ACC112 (cell line): ENCODE measurements around the gene MLPH.

Experiments
- H2AFZ ChIP-seq: fragments of 200-600 bp; sonication (generic); one replicate; pipeline ENCODE4 v1.6.0; 2017; ENCODE audit warnings: antibody characterized with exemption, low read length; ENCODE audit not compliant: unreplicated experiment
- H3K27ac ChIP-seq: fragments of 200-600 bp; sonication (generic); 2 replicates; pipeline ENCODE4 v1.5.1; 2014; ENCODE audit warnings: low read depth, mild to moderate bottlenecking, antibody characterized with exemption, low read length, moderate library complexity
- H3K27me3 ChIP-seq: fragments of 200-600 bp; sonication (generic); 2 replicates; pipeline ENCODE4 v1.6.1; 2014; ENCODE audit warnings: mild to moderate bottlenecking, antibody characterized with exemption, low read length, moderate library complexity, mixed read lengths; ENCODE audit not compliant: insufficient read depth
- H3K36me3 ChIP-seq: fragments of 200-600 bp; sonication (generic); 2 replicates; pipeline ENCODE4 v1.6.1; 2016; ENCODE audit warnings: mild to moderate bottlenecking, antibody characterized with exemption, low read length, moderate library complexity, mixed read lengths; ENCODE audit not compliant: insufficient read depth
- H3K4me1 ChIP-seq: fragments of 200-600 bp; sonication (generic); one replicate; pipeline ENCODE4 v1.6.1; 2016; ENCODE audit warnings: low read length, mixed read lengths; ENCODE audit not compliant: insufficient read depth, unreplicated experiment, control insufficient read depth
- H3K4me3 ChIP-seq: fragments of 200-600 bp; sonication (generic); 2 replicates; pipeline ENCODE4 v1.5.1; 2014; ENCODE audit warnings: mild to moderate bottlenecking, low read depth, low read length
- H3K79me2 ChIP-seq: fragments of 200-600 bp; sonication (generic); one replicate; pipeline ENCODE4 v1.6.0; 2016; ENCODE audit warnings: low read length; ENCODE audit not compliant: control insufficient read depth, unreplicated experiment, insufficient read depth

The MLPH gene

GRCh38 chr2:237488901-237489860 is 2.1 kb downstream of the MLPH start:
- H3K79me2 ChIP-seq = peaks cover 95% of the 10 kb centered on the region
- H3K4me1 ChIP-seq = peaks cover 44% of the 10 kb centered on the region
- H3K27ac ChIP-seq = peak overlapping the region; percentile 77

GRCh38 chr2:237490009-237490711 is 3.1 kb downstream of the MLPH start:
- Histone ChIP-seq H3K4me3 (peak overlapping the region; percentile 98), H3K79me2 (peaks cover 95% of the 10 kb centered on the region), H3K36me3 (peaks cover 44% of the 10 kb centered on the region), H3K4me1 (peaks cover 37% of the 10 kb centered on the region), H2AFZ (no peak overlapping the region), H3K27ac (peak overlapping the region; percentile 77), H3K27me3 (no peaks in the 10 kb centered on the region)

More at GRCh38 chr2:237488901-237489860, 2.1 kb downstream of the MLPH start:
- H3K27me3 ChIP-seq = no peaks in the 10 kb centered on the region
- H3K36me3 ChIP-seq = peaks cover 42% of the 10 kb centered on the region
- H2AFZ ChIP-seq = no peak overlapping the region
- peak overlapping the region; percentile 98 for H3K4me3 ChIP-seq

GRCh38 chr2:237490795-237491194 is 3.7 kb downstream of the MLPH start:
- H3K27me3 ChIP-seq = no peaks in the 10 kb centered on the region
- H3K79me2 ChIP-seq = peaks cover 93% of the 10 kb centered on the region
- no peak overlapping the region; the same call in 1 of the 2 replicates for H3K4me3 ChIP-seq
- no peak overlapping the region for H2AFZ ChIP-seq
- peaks cover 50% of the 10 kb centered on the region for H3K36me3 ChIP-seq
- peak overlapping the region; percentile 77 for H3K27ac ChIP-seq
- H3K4me1 ChIP-seq = peaks cover 31% of the 10 kb centered on the region

GRCh38 chr2:237491515-237492118 is 4.6 kb downstream of the MLPH start:
- Histone ChIP-seq H3K36me3 (peaks cover 56% of the 10 kb centered on the region), H2AFZ (no peak overlapping the region), H3K27me3 (no peaks in the 10 kb centered on the region), H3K4me1 (peaks cover 28% of the 10 kb centered on the region), H3K79me2 (peaks cover 93% of the 10 kb centered on the region), H3K27ac (peak overlapping the region; percentile 77), H3K4me3 (no peak overlapping the region; the same call in 1 of the 2 replicates)

GRCh38 chr2:237492137-237492890 is 5.3 kb downstream of the MLPH start:
- Histone ChIP-seq H3K79me2 (peaks cover 93% of the 10 kb centered on the region), H3K27ac (peak overlapping the region; percentile 77), H3K4me1 (peaks cover 35% of the 10 kb centered on the region), H2AFZ (no peak overlapping the region), H3K36me3 (peaks cover 63% of the 10 kb centered on the region), H3K27me3 (no peaks in the 10 kb centered on the region), H3K4me3 (no peak overlapping the region)

GRCh38 chr2:237494066-237494465 is 7.0 kb downstream of the MLPH start:
- 0 out of 2 replicates have a peak overlapping the region, but pooled peaks have one; percentile 27 for H3K27ac ChIP-seq
- H3K36me3 ChIP-seq = peaks cover 78% of the 10 kb centered on the region
- peaks cover 90% of the 10 kb centered on the region for H3K79me2 ChIP-seq
- H3K27me3 ChIP-seq = no peaks in the 10 kb centered on the region
- peaks cover 40% of the 10 kb centered on the region for H3K4me1 ChIP-seq
- H3K4me3 ChIP-seq = no peak overlapping the region
- H2AFZ ChIP-seq = no peak overlapping the region

DNA sequence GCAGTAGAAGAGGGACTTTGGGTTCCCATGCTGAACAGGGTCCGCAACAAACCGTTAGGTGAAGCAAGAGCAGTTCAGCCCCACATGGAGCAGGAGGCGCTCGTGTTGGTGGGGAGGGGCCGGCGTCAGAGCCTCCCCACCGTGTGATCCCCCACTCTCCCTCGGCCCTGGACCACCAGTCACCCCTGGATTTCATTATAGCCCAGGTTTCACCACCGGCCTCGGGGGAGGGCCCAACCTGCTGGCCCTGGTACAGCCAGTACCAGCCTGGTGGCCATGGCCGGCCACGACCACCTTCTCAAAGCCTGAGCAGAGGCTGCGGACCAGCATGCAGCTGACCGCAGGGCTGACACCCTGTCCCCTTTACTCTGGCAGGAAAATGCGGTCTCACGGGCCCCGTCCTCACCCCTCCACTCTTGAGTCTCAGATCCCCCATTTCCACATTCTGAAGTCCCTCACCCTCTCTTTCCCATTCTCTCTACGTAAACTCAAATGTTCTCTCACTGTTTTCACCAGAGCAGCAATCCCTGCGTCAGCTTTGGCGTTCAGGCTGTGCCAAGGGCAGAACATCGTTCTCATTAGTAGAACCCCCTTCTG is 8.6 kb downstream of the MLPH start:
- Histone ChIP-seq H3K27me3 (no peaks in the 10 kb centered on the region), H3K36me3 (peaks cover 78% of the 10 kb centered on the region), H3K27ac (peak overlapping the region; percentile 99), H3K4me1 (peaks cover 39% of the 10 kb centered on the region), H3K79me2 (peaks cover 85% of the 10 kb centered on the region), H2AFZ (no peak overlapping the region), H3K4me3 (no peak overlapping the region)

DNA sequence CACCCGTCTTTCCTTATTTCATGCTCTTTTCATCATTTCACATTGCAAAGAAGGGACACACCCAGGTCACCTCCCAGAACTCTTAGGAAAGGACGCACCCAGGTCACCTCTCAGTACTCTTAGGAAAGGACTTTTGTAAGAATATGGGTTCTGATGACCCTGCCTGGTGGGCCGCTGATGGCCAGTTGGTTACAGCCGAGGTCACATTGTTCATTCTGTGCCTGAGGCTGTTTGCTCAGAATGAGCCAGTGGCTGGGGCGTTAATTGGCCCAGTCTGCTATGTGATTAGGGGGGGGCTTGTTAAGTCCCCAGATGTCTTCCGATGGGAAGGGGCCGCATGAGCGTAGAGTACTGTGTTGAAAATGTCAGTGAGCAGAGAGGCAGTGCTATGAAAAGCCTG is 9.4 kb downstream of the MLPH start:
- Histone ChIP-seq H3K4me1 (peaks cover 44% of the 10 kb centered on the region), H3K79me2 (peaks cover 77% of the 10 kb centered on the region), H3K4me3 (no peak overlapping the region), H2AFZ (no peak overlapping the region), H3K36me3 (peaks cover 70% of the 10 kb centered on the region), H3K27me3 (no peaks in the 10 kb centered on the region), H3K27ac (peak overlapping the region; percentile 99)

DNA sequence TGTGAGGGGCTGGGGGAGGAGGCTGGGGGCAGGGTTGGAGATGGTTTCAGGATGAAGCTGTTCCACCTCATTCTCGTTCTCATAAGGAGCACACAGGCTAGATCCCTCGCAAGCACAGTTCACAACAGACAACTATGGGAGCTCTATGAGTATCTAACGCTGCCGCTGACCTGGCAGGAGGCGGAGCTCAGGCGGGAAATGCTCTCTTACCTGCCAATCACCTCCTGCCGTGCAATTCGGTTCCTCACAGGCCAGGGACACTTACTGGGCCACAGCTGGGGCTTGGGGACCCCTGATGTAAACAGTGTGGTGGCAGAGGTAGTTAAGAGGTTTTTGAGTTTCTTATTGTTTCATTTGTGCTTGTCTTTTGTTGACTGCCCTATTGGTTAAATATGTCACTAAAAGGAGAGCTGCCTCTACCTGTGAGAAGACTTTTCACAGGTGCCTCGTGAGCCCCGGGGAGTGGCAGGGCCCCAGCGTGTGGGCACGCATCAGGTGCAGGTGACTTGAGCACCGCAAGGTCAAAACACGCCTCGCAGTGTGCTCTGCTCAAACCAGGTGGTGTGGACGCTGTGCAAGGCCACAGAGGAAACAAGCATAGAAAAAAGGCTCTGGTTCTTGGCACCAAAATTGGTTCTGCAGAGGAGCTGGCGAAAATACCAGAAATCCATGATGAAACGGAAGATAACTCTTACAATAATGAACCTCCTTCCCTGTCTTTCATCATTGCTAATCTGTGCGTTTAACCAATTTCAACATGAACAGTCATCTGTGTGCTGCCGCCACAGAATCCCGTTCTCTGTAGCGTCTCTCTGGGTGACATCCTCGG is 10.2 kb downstream of the MLPH start:
- Histone ChIP-seq H2AFZ (no peak overlapping the region), H3K27me3 (no peaks in the 10 kb centered on the region), H3K27ac (peak overlapping the region; percentile 99), H3K4me1 (peaks cover 50% of the 10 kb centered on the region), H3K4me3 (no peak overlapping the region), H3K36me3 (peaks cover 62% of the 10 kb centered on the region), H3K79me2 (peaks cover 74% of the 10 kb centered on the region)
